Measurements from ENCODE around the gene TPSD1.
"Not testable (repeated sequence)": the region's sequence is repeated elsewhere in the genome, so short reads cannot be mapped to it uniquely, and the experiment has no call there.

Gene TPSD1

DNA sequence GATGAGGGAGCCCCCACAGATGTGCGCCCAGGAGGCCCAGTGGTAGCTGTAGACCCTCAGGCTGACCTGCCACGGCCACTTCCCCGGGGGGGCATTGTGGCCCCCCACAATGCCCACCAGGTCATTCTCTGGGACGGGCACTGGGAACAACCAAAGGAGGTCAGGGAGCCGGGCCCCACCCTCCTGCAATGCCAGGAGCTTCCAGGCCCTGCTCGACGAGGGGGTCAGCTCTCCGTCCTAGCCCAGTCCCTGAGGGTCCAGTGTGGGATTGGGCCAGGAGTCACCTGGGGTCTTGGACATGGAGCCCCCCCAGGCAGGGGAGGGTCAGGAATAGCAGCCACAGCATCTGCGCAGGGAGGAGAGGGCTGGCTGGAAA, 7.0 kb downstream of the TPSD1 start:
- no peak for DNase-seq (ENCODE audit: low read depth in 3 of 3)

DNA sequence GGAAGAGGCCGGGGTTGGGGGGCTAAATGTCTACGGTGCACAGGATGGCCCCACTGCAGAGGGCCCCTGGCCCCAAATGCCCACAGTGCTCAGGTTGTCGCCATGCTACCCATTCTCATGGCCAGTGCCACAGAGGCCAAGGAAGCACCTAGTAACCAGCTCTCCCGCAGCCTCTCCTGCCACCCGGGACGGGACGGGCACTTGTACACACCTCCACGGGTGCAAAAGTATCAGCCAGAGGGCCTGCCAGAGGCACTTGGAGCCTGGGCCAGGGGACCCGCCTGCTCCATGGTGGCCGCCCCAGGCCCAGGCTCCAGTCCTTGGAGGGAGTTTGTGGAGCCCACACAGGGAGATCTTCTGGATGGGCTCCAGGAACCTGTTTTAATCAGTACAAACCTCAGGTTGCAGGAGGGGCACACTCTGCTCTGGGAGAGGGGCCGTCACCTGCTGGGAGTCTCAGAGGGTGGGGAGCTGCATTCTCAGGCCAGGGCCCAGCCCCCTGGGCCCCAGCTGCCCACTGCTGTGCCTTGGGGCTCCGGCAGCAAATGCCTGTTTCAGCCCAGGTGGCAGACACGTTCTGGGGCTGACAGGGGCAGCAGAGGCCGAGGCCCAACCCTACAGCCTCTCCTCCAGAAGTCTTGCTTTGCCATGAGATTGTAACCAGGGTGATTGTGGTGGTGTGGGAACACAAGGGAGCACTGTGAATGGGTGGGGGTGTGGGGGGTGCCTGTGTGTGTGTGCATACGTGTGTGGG, 7.9 kb downstream of the TPSD1 start:
- no peak for DNase-seq (ENCODE audit: low read depth in 3 of 3)

DNA sequence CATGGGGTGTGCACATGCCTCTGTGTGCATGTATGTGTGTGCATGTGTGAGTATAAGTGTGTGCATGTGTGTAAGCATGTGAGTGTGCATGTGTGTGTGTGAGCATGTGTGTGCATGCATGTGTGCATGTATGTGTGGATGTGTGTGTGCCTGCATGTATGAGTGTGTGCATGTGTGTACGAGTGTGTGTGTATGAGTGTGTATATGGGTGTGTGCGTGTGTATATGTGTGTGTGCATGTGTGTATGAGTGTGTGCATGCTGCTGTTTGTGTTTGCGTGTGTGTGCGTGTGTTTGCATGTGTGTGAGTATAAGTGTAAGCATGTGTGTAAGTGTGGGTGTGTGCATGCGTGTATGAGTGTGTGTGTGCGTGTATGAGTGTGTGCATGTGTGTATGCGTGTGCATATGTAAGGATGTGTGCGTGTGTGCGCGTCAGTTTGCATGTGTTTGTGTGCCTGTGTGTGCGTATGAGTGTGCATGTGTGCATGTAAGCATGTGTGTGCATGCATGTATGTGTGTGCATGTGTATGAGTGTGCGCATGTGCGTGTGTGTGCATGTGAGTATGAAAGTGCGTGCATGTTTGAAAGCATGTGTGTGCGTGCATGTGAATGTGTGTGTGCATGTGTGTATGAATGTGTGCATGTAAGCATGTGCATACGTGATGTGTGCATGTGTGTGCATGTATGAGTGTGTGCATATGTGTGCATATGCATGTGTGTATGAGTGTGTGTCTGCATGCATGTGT, 8.6 kb downstream of the TPSD1 start:
- DNase-seq (ENCODE audit: low read depth in 3 of 3): no peak

DNA sequence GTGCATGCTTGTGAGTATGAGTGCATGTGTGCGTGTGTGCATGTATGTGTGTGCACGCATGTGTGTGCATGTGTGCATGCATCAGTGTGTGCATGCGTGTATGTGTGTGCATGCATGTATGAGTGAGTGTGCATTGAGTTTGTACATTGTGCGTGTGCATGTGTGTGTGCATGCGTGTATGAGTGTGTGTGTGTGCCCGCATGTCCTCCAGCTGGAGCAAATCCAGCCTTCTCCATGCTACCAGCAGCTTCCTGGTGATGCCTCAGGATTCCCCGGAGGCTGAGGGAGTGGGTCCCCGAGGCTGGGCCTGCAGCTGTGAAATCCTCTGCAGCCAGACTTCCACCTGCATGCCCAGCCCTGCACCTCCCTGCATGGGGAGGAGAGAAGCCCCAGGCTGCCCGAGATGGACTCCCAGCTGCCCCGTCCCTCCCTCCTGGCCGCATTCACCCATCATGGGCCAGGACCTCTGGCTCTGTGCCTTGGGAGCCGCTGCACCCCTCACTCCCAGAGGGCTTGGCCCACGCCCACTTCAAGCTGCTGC, 9.3 kb downstream of the TPSD1 start:
- DNase-seq (ENCODE audit: low read depth in 3 of 3): no peak

DNA sequence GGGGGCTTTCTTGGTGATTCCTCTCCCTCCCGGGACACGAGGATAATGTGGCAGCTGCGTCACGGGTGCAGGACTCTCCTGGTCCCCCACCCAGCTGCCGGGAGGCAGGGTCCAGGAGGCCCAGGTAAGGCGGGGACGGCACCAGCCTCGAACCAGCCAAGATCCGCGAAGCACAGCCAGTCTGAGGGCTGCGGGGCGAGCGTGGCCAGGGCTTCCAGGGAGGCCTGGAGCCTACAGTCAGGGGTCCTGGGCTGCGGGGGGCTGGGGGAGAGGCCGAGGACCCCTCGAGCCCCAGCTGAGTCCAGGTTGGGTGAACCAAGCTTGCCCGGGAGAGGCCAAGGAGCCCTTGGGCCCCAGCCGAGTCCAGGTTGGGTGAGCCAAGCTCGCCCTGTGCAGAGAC, 10.0 kb downstream of the TPSD1 start:
- no peak for DNase-seq (ENCODE audit: low read depth in 3 of 3)

DNA sequence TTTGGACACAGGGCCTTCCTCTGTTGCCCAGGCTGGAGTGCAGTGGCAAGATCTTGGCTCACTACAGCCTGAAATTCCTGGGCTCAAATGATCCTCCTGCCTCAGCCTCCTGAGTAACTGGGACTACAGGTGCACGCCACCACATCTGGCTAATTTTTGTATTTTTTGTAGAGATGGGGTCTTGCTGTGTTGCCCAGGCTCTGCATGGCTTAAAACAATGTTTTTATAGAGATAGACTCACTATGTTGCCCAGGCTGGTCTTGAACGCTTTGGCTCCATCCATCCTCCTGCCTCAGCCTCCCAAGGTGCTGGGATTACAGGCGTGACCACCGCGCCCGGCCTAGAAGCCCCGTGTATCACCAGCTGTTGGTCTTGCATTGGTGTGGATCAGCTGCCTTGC, 13.5 kb downstream of the TPSD1 start:
- DNase-seq (ENCODE audit: low read depth in 3 of 3): not testable (repeated sequence)

DNA sequence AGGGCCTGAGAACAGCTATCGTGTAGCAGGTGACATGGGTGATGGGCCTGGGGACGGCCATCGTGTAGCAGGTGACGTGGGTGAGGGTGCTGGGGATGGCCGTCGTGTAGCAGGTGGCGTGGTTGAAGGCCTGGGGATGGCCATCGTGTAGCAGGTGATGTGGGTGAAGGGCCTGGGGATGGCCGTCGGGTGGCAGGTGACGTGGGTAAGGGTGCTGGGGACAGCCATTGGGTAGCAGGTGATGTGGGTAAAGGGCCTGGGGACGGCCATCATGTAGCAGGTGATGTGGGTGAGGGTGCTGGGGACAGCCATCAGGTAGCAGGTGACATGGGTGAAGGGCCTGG, 15.5 kb downstream of the TPSD1 start:
- no peak for DNase-seq (ENCODE audit: low read depth in 3 of 3)

DNA sequence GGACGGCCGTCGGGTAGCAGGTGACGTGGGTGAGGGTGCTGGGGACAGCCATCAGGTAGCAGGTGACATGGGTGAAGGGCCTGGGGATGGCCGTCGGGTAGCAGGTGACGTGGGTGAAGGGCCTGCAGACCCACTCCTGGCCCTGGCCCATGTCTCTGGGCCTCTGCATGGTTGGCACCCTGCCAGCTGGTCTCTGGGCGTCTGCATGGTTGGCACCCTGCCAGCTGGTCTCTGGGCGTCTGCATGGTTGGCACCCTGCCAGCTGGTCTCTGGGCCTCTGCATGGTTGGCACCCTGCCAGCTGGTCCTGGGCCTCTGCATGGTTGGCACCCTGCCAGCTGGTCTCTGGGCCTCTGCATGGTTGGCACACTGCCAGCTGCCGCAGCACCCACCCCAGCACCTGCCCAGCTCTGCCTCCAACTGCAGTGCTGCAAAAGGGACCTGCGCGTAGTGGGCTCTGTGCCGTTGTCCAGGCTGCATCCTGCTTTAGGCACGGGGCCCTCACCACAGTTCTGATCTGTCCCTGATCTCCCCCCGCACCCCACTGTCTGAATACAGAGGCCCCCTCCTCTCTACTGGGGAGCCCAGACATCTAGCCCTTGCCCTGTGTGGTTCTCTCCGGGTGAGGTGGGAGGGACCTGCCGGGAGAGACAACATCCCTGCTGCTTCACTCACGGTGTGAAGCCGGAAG, 16.0 kb downstream of the TPSD1 start:
- DNase-seq (ENCODE audit: low read depth in 3 of 3): not testable (repeated sequence)

DNA sequence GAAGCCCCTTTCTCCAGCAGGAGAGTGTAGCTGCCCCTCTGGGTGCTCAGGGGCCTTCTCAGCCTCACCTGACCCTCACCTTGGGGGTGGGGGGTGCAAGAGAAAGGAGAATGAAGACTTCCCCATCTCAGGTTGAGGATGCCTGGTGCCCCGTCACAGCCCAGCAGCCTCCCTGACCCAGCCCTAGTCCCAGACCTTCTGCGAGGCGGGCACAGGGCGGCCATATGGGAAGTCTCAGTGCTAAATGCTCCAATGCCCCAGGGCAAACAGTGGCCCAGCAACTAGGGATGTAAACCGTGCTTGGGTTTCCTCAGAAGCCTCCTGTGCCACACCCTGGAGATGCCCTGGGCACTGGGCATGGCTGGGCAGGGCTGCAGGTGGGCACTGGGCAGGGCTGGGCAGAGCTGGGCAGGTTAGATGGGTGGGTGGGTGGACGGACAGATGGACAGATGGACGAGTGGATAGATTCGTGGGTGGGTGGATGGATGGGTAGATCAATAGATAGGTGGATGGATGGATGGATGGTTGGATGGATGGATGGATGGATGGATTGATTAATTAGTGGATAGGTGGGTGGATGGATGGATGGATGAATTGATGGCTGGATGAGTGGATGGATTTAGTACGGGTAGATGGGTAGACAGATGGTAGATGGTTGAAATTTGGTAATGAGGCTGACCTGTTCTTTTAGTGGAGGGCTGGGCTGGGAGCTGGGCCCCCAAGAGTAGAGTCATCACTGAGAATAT, 16.8 kb downstream of the TPSD1 start:
- DNase-seq (ENCODE audit: low read depth in 3 of 3): no peak

DNA sequence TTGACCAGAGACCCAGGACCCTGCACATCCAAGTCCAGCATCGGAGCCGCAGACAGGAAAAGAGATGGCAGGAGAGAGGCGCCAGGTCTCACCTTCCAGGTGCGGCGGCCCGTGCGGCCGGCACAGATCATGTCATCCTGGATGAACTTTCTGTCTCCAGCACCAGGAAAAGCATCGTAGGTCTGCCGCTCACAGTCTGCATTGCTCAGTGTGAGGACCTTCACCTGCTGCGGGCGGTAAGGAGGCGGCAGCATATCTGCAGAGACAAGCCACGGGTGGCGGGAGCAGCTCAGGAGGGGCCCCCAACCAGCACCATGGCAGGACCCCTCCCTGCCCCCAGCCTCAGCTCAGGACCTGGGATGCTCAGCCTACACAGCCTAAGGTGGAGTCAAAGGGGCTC, 17.9 kb downstream of the TPSD1 start:
- DNase-seq (ENCODE audit: low read depth in 3 of 3): no peak

DNA sequence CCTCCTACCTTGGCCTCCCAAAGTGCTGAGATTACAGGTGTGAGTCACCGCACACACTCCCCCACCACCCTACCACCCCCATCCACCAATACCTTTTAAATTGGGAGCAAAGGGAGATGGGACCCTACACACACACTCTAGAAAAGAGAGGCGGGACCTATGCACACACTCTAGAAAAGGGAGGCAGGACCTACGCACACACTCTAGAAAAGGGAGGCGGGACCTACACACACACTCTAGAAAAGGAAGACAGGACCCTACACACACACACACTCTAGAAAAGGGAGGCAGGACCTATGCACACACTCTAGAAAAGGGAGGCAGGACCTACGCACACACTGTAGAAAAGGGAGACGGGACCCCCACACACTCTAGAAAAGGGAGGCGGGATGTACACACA, 18.9 kb downstream of the TPSD1 start:
- DNase-seq (ENCODE audit: low read depth in 3 of 3): no peak

DNA sequence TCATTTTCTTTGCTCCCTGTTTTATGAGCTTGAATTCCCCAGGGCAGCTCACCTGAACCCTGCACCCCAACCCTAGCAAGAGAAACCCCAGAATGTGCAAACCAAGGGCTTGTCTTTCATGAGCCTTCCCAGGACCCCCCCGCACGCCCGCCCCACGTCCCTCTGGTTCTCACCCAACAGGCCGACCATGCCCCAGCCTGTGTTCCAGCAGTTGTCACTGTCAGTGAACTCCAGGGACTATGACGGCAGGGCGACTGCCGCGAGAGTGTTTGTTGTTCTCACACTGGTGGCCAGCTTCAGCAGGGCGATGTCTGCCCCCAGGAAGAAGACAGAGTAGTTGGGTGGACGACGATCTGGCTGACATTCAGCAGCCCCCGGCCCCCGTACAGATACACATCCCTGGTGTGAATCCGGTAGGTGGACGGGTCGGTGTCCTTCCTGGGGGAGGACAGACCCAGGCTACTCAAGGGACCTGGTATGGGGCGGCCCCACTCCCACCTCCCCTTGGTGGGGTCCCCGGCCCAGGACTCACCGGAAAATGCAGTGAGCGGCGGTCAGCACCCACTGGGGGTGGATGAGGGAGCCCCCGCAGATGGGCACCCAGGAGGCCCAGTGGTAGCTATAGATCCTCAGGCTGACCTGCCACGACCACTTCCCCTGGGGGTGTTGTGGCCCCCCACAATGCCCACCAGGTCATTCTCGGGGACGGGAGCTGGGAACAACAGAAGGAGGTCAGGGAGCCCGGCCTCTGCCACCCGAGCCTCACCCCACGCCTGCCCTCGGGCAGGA, 20.1 kb downstream of the TPSD1 start:
- no peak for DNase-seq (ENCODE audit: low read depth in 3 of 3)

DNA sequence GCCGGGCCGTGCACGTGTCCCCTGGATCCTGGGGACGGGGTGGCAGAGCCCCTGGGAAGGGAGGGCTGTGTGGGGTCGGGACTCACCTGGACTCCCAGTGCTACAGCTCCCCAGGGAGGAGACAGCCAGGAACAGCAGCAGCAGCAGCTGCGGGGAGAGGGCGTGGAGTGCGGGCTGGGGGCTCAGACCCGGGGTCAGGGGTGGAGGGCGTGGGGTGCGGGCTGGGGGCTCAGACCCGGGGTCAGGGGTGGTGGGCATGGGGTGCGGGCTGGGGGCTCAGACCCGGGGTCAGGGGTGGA, 20.7 kb downstream of the TPSD1 start:
- no peak for DNase-seq (ENCODE audit: low read depth in 3 of 3)

DNA sequence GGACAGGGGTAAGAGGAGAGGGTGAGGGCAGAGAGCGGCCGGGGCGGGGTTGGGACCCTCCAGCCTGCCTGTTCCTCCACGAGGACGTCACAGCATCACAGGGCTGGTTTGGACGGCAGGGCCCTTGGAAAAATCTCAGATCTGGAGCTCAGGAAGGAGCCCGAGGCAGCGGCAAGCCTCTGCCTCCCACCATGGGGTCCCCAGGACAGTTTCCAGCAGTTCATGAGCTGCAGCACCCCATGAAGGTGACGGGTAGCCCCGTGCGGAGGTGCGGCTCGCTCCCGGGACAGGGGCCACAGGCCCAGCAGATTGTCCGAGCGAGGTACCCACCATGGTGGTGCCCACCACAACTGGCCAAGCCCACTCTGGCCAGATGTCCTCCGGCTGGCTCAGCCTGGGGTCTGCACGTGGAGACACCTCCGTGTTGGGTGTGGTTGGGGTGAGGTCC, 21.3 kb downstream of the TPSD1 start:
- no peak for DNase-seq (ENCODE audit: low read depth in 3 of 3)

DNA sequence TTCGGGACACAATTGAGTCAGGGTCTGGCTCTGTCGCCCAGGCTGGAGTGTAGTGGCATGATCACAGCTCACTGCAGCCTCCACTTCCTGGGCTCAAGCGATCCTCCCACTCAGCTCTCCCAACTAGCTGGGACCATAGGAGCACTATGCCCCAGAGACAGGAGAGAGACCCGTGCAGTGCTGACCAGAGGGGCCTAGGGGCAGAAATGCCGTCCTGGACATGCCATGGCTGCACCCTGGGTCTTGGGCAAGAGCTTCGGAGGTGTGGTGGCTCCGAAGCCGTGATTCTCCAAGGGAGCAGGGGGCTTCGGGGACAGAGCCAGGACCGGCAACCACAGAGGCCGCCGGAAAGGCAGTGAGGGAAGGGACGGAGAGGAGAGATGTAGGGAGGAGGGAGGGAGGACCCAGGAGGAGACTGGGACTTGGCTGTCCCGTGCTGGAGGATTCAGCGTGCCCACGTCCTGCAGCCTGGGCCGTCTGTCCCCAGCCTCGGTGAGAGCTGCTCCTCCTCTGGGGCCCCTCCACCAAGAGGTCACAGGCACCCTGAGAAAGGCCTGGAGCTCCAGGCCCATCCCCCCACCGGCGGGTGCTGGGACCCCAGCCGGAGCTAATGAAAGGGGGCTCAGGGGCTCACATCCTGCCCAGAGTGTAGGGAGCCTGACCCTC, 21.9 kb downstream of the TPSD1 start:
- no peak for DNase-seq (ENCODE audit: low read depth in 3 of 3)

DNA sequence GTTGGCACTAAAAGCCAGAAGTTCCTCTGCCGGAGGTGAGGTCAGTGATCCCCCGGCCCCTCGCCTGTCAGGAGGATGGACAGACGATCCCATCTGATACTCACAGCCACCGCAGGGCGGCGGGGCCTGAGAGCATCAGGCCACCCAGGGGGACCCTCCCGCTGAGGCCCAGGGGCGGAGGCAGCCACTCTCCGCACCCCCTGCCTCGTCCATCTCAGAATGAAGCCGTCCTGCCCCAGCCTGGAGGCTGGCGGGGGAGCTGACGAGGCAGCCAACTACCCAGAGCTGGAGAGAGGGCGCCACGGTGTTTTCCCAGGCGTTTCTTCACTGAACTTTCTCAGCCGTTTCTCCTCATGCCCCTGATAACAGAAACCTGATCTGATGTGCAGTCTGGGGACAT, 22.6 kb downstream of the TPSD1 start:
- no peak for DNase-seq (ENCODE audit: low read depth in 3 of 3)

DNA sequence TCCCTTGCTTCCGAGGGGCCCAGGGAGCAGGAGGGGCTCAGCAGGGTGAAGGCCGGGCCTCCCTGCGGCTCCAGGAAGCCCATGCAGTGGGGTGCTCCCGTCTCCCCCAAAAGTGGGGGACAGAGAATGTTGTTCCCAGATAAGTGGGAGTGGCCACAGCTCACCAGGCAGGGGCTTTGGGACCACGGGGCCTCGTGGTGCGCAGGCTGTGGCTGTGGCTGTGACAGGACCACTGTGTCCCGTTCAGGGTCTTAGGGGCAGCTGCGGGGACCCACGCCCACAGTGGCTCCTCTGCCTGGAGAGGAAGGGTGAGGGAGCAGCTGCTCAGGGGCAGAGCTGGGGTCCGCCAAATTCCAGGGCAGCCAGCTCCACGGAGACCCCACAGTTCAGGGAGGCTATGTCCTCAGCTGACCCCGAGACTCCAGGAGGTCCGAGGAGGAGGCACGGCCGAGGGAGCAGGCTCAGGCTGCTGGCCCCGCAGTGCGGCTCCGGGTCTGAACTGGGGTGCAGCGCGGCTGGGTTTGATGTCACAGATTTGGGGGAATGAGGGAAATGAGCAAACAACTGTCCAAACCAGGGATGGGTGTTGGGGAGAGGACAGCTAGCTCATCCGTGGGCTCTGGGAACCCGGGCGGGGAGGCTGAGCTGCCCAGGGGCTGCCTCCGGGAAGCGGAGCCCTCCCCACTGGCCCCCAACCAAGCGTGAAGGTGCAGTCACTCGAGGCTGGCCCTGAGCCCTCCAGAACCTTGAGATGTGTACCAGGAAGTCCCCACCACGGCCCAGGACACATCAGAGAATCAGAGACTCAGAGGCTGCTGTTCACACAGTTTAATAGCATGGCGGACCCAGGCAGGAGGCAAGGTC, 23.4 kb downstream of the TPSD1 start:
- no peak for DNase-seq (ENCODE audit: low read depth in 3 of 3)

DNA sequence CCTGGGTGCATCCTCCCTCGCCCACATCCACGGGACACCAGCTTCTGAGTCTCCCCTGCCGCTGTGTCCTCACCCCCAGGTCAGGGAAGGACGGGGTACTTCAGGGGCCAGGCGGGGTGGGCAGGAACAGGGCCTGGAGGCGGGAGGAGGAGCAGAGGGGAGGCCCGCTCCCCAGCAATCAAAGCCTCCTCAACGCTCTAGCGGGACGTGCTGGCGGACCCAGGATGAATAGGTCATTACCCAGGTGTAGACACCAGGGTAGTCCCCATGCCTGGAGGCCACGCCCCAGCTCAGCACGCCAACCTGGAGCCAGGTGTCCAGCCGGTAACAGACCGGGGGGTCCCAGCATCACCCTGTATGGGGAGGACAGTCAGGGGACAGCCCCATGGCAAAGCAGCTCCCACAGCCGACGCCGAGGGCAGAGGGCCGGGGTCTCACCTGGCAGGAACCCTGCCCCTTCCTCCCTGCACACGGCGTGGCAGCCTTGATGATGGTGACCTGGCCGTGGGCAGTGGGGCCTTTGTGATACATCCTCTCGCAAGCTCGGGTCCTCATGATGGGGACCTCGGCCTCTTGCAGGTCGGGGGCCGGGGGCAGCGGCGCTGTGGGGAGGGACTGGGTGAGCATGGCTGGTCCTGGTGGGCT, 24.2 kb downstream of the TPSD1 start:
- no peak for DNase-seq (ENCODE audit: low read depth in 3 of 3)

DNA sequence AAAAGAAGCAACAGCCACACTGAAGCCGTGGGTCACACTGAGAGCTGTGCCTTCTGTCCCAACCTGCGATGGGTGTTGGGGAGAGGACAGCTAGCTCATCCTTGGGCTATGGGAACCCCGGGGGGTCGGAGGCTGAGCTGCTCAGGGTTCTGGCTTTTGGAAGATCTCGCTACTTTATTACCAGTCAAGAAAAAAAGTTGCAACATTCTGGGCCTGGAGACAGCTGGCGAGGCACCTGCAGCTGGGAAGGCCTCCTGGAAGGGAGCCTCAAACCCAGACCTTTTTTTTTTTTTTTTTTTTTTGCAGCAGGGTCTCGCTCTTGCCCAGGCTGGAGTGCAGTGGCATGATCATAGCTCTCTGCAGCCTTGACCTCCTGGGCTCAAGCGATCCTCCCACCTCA, 24.9 kb downstream of the TPSD1 start:
- DNase-seq (ENCODE audit: low read depth in 3 of 3): no peak
